ENCODE measurements around the gene ACOD1. TPM values are rescaled to one million over a fixed set of nuclear protein-coding genes. Genes with fewer than 3 reads are reported as not detected.
A peak's percentile ranks its signal among the peaks of the same experiment; 100 is the strongest.

Gene ACOD1
- total and polyA plus RNA-seq, 10 of the 15 experiments (the other 5 are each of a cell fraction or from before 2014, with no cell fraction given) = not detected

- POLR2A ChIA-PET = interaction anchor here (1.5 to 5.3 kb wide), 2 partner anchors 11 to 32 kb away, joined by 3 to 27 read pairs; partner anchors contain the start of gene FBXL3
- WGBS (ENCODE audit: insufficient coverage, insufficient replicate concordance, low lambda C conversion rate, missing lambda C conversion rate) = 98% methylated on average over 3 of the region's 3 CpGs
- intact Hi-C loops (cut with micrococcal nuclease; ENCODE audit: unreplicated experiment) = loop anchor here (5.0 kb wide), 1 partner anchor 508 kb away; no protein-coding TSS in a partner anchor
- TF ChIP-seq REST (IDR thresholded peaks at IDR 0.05; ENCODE audit: low read depth, low read length) (no peak), ZNF24 (IDR thresholded peaks at IDR 0.05) (no peak), STAT3 (IDR thresholded peaks at IDR 0.05; ENCODE audit: low read depth, low read length) (no peak), ZNF592 (IDR thresholded peaks at IDR 0.05) (no peak), RUNX3 (IDR thresholded peaks at IDR 0.05; ENCODE audit: low read length) (no peak), ZSCAN29 (IDR thresholded peaks at IDR 0.05) (no peak), ATF2 (IDR thresholded peaks at IDR 0.05; ENCODE audit: low read length) (no peak), USF2 (IDR thresholded peaks at IDR 0.05; ENCODE audit: borderline replicate concordance, low read depth, low read length) (no peak)
These were observed 46.0 kb downstream of the ACOD1 start for GRCh38 chr13:76994281-76994680.

More at GRCh38 chr13:76994281-76994680, 46.0 kb downstream of the ACOD1 start:
- DNase-seq (ENCODE audit: low read depth, low spot score) = no peak
- Histone ChIP-seq H3K4me1 (ENCODE audit: control insufficient read depth, insufficient read depth, low read length) (peaks cover 7% of the 10 kb centered on the region), H3K4me3 (peak overlapping the region; percentile 90; the same call in 1 of the 2 replicates), H3K4me2 (ENCODE audit: control insufficient read depth, insufficient read depth) (peak overlapping the region; percentile 96), H3K9ac (ENCODE audit: control insufficient read depth, insufficient read depth, low read length) (no peak overlapping the region), H3K27ac (ENCODE audit: control insufficient read depth, insufficient read depth) (no peak overlapping the region), H3K9me3 (replicated peaks; ENCODE audit: control insufficient read depth, insufficient read depth, low read length) (no peaks in the 10 kb centered on the region), H3K79me2 (ENCODE audit: control insufficient read depth, insufficient read depth, low read length) (peaks cover 22% of the 10 kb centered on the region), H3K27me3 (replicated peaks in 1 of 2; ENCODE audit: control insufficient read depth in 2 of 2, insufficient read depth in 2 of 2, low read length in 1 of 2) (no peaks in the 10 kb centered on the region), H2AFZ (ENCODE audit: control insufficient read depth, low read depth, low read length) (no peak overlapping the region), H3K36me3 (ENCODE audit: control insufficient read depth in 2 of 2, insufficient read depth in 2 of 2, low read length in 1 of 2) (peaks cover 1 to 10% of the 10 kb centered on the region in 2 experiments), H4K20me1 (ENCODE audit: control insufficient read depth, insufficient read depth) (no peaks in the 10 kb centered on the region)
- FAIRE-seq = no peak
- ATAC-seq = no peak
- in situ Hi-C loops (cut with MboI) = loop anchor here (10.0 kb wide), 1 partner anchor 721 kb away; no protein-coding TSS in a partner anchor
- ChIA-PET RAD21 (ENCODE audit: unreplicated experiment) (interaction anchor here (2.2 kb wide), 1 partner anchor 31 kb away, joined by 10 read pairs; no protein-coding TSS in a partner anchor), CTCF (interaction anchor here (1.0 to 4.7 kb wide), 4 partner anchors 9 to 31 kb away, joined by 3 to 47 read pairs (median 6); no protein-coding TSS in a partner anchor), SMC1A (ENCODE audit: uncharacterized antibody, unreplicated experiment) (interaction anchor here (1.5 to 2.3 kb wide), 6 partner anchors 7 to 31 kb away, joined by 3 to 12 read pairs (median 7); no protein-coding TSS in a partner anchor)
- no TSS peak for BruUV-seq (replicated peaks)

All from GM12878 (cell line).